GM13976 (cell line): ENCODE data around the gene EPHX1.

Experiments used
- DNase-seq: peaks from one replicate; pipeline ENCODE4 v3.0.0; 2012; ENCODE audit warnings: low spot score
- in situ Hi-C: fragments of 300-500 bp; cut with MboI; formaldehyde crosslinking; loops from one replicate; pipeline ENCODE4 v1.12.0; 2022; ENCODE audit warnings: low sequenced_read_pairs, mixed read lengths, inconsistent platforms; ENCODE audit not compliant: unreplicated experiment
- TF ChIP-seq, protein P1 (sequence below): IDR thresholded peaks from 2 replicates; pipeline ENCODE4 v1.5.1; 2012; ENCODE audit warnings: borderline replicate concordance, mild to moderate bottlenecking; ENCODE audit not compliant: insufficient read depth; ENCODE audit errors: extremely low read depth, missing control alignments, control extremely low read depth

EPHX1 gene

DNA sequence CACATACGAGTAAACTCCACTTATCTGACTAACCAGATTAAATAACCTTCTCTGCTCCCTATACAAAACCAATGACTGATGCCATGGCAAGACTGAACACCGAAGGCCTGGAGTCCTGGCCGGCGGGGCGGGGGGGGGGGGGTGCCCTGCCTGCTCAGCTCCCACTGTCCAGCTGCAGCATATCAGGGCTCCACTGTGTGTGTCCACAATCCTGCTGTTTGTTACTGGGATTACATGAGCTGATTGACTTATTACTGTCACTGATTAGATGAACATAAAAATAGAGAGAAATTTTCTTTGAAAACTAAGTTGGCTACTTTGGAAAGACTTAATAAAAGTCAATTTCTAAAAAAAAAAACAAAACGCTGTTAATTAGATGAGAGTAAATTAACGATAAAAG is 47.3 kb downstream of the EPHX1 start:
- in situ Hi-C loops, result no loop called here
- DNase-seq, result no peak
- TF ChIP-seq, protein P1, sequence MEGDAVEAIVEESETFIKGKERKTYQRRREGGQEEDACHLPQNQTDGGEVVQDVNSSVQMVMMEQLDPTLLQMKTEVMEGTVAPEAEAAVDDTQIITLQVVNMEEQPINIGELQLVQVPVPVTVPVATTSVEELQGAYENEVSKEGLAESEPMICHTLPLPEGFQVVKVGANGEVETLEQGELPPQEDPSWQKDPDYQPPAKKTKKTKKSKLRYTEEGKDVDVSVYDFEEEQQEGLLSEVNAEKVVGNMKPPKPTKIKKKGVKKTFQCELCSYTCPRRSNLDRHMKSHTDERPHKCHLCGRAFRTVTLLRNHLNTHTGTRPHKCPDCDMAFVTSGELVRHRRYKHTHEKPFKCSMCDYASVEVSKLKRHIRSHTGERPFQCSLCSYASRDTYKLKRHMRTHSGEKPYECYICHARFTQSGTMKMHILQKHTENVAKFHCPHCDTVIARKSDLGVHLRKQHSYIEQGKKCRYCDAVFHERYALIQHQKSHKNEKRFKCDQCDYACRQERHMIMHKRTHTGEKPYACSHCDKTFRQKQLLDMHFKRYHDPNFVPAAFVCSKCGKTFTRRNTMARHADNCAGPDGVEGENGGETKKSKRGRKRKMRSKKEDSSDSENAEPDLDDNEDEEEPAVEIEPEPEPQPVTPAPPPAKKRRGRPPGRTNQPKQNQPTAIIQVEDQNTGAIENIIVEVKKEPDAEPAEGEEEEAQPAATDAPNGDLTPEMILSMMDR, result no peak

DNA sequence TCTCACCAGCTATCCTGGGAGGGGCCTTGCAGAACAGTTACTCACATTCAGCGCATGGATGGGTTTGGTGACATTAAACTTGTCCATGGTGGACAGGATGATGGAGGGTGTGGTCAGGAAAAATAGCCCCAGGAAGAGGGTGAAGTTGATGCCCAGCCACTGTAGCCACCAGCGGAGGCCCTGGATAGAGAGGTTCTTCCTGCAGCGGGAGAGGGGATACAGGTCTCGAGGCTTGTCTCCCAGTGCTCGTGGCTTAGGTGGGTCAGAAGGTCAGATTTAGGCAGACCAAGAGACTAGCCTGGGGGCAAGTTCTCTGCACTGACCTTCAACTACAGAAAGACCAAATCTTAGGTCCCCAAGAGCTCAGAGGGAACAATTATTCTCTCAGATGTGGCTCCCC is 49.2 kb downstream of the EPHX1 start:
- in situ Hi-C loops, result no loop called here
- TF ChIP-seq, protein P1, result no peak
- DNase-seq, result no peak

DNA sequence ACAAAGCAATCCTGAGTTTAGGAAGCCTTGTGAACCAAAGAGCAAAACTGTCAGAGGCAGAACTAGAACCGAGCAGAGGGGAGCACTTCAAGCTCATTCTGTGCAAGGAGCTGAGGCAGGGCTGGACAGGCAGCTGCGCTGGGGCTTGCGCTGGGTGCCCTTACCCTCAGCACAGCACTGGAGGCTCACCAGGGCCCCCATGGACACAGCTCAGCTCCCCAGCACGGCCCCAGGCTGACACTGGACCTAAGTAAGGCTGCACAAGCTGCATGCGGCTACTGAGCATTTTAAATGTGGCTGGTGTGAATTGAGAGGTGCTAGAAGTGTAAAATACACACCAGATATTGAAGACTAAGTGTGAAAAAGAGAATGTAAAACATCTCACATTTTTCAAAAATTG is 50.2 kb downstream of the EPHX1 start:
- DNase-seq, result no peak
- TF ChIP-seq, protein P1, result no peak
- in situ Hi-C loops, result no loop called here

DNA sequence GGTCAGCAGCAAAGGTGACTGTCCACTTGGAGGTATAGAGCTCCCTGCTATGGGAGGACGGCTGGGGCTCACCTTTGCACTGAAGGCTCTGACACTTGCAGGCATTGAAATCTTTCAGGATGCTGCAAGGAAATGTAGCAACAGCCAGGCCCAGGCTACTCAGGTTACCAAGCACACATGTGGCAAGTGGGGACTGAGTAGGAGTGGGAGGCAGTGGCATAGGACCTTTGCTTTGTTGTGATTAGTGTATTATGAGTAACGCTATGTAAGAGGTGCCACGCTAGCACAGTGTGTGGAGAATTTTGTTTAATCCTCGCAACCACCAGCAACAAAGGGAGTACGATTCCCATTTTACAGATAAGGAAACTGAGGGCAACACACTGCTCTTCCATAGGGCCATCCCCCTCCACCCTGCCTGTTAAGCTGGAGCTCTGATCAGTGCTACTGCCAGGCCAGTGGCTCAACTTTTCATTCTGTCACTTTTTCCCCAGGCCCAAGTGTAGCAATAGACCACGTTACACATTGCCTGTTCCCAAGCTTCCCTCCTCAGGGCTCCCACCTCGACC is 51.0 kb downstream of the EPHX1 start:
- DNase-seq, result no peak
- TF ChIP-seq, protein P1, result no peak
- in situ Hi-C loops, result no loop called here

DNA sequence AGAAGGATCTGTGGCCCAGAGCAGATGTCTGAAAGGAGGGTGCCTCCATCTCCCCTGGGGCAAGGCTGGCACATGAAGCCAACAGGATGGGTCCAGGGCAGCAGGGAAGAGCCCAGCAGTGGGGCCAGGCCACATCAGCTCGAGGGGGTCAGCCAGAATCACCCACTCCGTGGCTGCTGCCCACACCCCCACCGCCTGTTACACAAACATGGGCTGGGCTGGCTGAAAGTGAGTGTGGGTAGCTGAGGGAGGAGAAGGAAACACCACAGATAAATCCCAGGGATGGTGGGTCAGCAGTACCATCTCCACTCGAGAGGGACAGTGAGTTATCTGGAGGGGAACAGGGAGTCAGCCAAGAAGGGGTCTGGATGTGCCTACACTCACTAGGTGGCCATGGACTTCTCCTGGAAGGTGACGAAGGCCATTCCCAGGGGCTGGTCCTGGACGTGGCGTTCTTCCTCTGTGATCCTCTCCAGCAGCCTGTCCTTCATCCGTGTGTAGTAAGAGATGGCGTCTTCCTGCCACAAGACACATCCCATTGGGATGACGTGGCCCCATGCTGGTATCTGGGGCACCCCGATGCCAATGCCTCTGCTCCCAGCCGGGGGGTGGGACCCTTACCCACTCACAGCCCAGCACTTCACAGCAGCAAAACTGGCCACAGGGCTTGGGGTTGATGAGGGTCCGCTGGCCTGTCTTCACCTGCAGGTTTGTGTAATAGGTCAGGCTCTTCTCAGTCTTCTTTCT is 52.1 kb downstream of the EPHX1 start:
- DNase-seq, result no peak
- TF ChIP-seq, protein P1, result no peak
- in situ Hi-C loops, result no loop called here

DNA sequence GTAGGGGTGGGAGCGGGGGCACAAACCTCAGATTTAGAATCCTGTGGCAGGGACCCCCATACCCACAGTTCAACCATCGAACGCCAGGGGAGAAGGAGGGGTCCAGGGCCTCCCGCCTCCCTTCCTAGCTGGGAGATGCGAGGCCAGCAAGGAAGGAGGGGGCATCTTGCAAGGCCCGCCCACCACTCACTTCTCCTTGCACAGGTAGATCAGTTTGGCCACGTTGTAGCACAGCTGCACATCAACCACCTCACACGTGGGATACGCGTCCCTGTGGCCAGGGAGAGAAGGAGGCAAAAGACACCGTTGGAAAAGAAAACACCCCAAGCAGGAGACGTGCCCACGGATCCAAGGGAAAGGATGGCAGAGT is 52.6 kb downstream of the EPHX1 start:
- DNase-seq, result no peak
- in situ Hi-C loops, result no loop called here
- TF ChIP-seq, protein P1, result no peak

DNA sequence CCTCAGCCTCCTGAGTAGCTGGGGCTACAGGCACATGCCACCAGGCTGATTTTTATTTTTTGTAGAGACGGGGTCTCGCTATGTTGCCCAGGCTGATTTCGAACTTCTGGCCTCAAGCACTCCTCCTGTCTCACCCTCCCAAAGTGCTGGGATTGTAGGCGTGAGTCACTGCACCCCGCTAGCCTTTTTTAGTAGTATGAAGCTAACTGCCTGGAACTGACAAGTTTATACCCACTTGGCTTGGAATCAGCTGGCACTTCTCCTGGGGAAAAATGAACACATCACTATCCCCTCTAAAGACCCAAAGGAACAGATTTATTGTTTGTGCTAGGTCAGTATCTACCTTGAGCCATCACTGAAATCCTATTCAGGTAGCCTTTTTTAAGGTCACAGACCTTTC is 53.2 kb downstream of the EPHX1 start:
- TF ChIP-seq, protein P1, result no peak
- DNase-seq, result no peak
- in situ Hi-C loops, result no loop called here
